Middle frontal gyrus (tissue), 1 donor: ENCODE results near the gene TPSD1.
"Not testable (repeated sequence)": the region's sequence is repeated elsewhere in the genome, so short reads cannot be mapped to it uniquely, and the experiment has no call there.

Experiments used
- DNase-seq: peaks from one replicate; pipeline ENCODE4 v3.0.0-alpha.2; 2015; ENCODE audit warnings: low spot score; ENCODE audit errors: extremely low spot score

Gene TPSD1

GRCh38 chr16:1281517-1281916 lies 25.6 kb downstream of the TPSD1 start:
- no peak for DNase-seq

DNA sequence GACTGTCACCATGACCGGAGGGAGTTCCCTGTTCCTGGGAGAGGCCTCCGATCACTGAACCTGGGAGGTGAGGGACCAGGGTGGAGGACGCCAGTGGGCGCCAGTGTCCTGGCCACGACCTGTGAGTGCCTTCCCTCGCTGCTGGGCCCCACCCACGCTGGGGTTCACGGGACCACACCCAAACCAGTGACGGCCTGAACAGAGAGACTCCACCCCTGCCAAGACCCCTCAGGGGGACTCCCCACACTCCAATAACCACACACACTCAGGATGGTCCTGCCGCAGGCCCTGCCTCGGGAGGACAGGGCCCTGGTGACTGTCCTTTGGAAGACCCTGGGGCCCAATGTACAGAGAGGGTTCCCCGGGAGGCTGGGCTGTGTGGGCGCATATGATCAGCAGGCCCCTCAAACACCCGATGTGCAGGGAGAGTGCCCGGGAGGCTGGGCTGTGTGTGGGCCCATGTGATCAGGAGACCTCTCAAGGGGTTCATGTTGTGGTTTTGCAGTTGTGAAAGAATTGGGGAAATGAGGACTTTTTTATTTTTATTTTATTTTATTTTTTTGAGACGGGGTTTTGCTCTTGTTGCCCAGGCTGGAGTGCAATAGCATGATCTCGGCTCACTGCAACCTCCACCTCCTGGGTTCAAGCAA lies 26.6 kb downstream of the TPSD1 start:
- no peak for DNase-seq

- no peak for DNase-seq
Observed at GRCh38 chr16:1283296-1283695, 27.4 kb downstream of the TPSD1 start.

DNA sequence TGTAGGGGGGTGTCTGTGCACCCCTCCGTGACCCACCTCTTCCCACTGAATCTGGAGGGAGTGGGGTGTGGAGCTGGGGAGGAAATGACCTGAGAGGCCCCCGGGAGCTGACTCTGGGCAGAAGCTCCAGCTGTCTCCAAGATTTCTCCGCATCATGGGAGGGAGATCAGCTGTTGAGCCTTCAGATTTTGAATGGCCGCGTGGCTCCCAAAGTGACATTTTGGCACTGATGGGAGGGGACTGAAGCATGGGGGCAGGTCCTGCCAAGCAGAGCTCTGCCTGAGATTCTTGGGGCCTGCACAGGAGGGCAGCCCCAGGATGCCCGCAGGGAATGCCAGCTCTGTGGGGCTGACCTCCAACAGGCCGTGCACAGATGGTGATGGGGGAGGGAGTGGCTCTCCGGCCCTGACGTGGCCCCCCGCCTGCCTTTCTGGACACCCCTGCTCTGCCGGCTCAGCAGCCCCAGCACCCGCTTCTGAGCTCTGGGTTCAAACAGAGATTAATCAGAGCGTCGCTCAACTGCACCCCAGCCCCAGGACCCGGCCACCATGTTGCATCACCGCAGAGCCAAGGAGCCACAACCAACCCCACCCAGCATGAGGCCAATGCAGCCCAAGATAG lies 28.2 kb downstream of the TPSD1 start:
- no peak for DNase-seq

- no peak for DNase-seq
Observed at GRCh38 chr16:1285669-1286512, 30.0 kb downstream of the TPSD1 start.

DNA sequence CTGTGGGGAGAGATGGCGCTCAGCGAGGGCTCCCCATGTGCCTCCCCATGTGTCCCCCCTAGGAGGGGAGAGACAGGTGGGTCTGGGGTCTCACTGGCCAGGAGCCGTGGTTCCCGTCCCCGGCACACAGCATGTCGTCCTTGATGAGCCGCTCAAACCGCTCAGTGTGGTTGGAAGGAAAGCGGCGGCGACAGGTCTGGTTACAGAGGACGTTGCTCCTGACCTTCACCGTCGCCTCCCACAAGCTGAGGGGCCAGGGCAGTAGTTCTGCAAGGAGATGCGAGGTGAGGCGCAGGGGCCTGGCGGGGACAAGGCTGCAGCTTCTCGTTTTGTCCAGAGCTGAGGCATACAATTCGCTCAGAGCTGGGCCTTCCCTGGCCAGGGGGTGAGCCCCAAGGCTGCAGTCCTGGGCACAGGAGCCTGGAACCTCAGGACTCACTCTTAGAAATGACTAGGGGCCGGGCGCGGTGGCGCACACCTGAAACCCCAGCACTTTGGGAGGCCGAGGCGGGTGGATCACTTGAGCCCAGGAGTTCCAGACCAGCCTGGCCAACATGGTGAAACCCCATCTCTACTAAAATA lies 30.7 kb downstream of the TPSD1 start:
- no peak for DNase-seq

DNA sequence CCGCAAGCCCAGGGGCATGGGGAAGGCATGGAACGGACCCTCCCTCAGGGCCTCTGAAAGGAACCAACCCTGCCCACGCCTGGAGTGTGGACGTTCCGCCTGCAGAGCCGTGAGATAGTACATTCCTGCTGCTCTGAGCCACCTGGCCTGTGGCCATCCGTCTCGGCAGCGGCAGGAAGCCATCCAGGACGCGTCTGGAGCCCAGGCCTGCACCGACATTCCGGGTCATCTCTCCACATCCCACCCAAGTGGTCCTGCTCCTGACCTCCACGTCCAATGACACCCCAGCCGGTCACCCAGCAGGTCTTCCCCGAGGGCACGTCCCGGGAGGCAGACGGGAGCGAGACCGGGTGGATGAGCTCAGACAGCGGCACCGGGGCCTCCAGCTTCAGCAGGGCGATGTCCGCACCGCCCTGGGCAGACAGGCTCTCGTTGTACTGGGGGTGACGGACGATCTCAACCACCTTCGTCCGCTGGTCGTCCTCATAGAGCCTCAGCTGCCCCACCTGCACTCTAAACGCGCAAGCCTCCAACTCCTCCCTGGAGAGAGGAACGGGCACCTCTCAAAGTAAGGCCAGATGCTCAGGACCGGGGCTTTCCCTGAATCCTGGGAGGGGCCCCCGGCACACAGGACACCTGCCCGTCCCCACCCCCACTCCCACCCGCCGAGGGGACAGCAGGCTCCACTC lies 32.3 kb downstream of the TPSD1 start:
- DNase-seq, result no peak

DNA sequence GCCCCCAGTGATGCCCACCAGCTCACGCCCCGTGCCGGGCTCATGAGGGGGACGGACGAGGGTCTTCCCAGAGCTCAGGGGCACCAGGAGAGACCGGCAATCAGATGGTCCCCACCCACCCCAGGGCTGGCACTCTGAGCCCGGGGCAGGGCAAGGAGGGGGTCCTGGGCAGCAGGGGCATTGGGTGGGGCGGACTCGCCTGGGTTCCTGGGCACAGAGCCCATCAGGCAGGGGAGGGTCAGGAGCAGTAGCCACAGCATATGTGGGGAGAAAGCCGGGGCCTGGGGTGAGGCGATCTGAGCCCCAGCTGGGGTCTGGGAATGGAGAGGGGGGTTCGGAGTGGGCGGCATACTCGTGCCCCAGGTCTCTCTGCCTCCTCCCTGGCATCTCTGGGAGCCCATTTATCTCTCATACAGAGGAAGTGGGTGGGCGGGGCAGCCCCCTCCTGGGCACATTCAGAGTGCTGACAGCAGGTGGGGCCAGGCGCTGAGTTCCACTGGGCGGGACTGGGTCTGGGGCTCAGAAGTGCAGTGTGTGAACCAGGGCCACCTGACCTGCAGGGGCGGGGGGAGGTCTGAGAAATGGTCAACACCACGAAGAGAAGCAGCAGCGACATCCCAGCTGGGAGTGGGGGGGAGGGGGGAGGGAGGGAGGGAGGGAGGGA lies 33.1 kb downstream of the TPSD1 start:
- no peak for DNase-seq

DNA sequence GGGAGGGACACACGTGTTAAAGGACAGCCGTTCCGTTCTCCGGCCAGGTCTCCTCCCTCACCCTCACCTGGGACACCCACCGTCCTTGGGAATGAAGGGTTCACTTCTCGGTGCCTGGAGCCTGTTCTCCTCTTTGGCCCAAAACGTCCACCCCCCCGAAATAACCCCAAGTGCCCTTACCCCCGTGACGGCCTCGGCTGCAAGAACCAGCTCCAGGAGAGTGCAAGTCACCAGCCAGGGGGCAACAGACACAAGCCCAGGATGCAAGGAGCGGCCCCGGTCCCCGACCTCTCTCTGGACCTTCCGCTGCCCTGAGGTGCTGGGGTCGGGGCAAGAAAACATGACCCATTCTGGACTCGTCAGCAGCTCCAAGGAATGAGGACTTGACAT lies 33.6 kb downstream of the TPSD1 start:
- DNase-seq, result no peak

GRCh38 chr16:1290063-1290501 lies 34.2 kb downstream of the TPSD1 start:
- no peak for DNase-seq

- no peak for DNase-seq
Observed at GRCh38 chr16:1290860-1291575, 35.1 kb downstream of the TPSD1 start.

DNA sequence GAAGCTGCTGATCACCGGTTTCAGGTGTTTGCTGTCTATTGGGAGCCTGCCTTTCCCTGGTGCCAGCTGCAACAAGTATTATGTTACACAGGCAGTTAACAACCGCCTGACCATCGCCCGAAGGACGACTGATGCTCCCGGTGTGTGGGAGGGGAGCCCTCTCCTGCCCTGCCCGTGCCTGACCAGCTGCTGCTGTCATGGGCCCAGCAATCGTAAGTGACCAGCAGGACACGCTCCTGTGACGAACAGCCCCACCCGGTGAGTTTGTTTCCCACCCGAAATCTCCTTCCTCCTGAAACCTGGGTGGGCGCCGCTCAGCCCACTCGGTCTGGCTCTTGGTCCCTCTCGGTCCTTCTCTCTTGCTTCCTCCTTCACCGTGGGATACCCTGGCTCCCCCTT lies 35.7 kb downstream of the TPSD1 start:
- no peak for DNase-seq

GRCh38 chr16:1292208-1292607 lies 36.3 kb downstream of the TPSD1 start:
- DNase-seq, result not testable (repeated sequence)

DNA sequence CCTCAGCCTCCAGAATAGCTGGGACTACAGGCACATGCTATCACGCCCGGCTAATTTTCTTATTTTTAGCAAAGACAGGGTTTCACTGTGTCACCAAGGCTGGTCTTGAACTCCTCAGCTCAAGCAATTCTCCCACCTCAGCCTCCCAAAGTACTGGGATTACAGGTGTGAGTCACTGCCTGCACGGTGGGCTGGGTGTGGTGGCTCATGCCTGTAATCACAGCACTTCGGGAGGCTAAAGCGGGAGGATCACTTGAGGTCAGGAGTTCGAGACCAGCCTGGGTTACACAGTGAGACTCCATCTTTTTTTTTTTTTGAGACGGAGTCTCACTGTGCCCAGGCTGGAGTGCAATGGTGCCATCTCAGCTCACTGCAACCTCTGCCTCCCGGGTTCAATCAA lies 36.9 kb downstream of the TPSD1 start:
- not testable (repeated sequence) for DNase-seq

DNA sequence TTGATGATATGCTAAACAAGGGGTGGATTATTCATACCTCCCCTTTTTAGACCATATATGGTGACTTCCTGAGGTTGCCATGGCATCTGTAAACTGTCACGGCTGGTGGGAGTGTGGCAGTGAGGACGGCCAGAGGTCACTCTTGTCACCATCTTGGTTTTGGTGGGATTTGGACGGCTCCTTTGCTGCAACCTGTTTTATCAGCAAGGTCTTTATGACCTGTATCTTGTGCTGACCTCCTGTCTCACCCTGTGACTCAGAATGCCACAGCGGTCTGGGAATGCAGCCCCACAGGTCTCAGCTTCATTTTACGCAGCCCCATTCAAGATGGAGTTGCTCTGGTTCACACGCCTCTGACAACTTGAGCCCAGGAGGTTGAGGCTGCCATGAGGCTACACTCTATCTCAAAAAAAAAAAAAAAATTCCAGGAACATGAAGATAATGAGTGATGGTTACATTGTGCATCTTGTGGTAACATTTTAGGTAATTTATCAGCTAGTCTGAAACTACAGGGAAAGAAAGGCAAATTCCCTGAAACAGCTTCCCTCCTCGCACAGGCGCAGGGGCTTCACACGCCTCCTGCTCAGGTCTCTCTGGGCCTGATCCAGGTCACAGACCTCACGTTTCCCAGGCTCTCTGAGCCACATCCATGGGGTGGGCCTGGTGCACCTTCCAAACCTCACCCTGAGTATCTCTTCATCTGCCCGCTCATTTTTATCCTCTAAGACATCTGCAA lies 38.2 kb downstream of the TPSD1 start:
- DNase-seq, result no peak

DNA sequence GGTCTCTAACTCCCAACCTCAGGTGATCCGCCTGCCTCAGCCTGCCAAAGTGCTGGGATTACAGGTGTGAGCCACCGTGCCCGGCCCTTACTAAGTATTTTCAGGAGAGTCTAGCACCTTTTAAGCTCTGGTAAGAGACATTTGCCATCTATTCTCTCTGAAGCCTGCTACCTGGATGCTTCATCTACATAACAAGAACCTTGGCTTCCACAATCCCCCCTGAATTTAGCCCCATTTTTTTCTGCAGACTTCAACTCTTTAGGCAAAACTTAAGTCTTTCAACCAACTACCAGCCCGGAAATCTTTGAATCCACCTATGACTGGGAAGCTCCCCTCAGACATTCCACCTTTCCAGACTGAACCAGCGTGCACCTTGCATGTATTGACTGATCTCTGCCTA lies 39.6 kb downstream of the TPSD1 start:
- no peak for DNase-seq

DNA sequence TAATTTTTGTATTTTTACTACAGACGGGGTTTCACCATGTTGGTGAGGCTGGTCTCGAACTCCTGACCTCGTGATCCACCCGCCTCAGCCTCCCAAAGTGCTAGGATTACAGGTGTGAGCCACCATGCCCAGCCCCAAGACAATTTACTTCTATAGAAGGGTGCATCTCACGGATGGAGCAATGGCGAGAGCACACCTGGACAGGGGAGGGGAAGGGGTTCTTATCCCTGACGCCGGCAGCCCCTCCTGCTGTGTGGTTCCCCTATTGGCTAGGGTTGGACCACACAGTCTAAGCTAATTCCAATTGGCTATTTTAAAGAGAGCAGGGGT lies 40.8 kb downstream of the TPSD1 start:
- DNase-seq, result not testable (repeated sequence)

GRCh38 chr16:1297018-1297696 lies 41.3 kb downstream of the TPSD1 start:
- no peak for DNase-seq

- no peak for DNase-seq
Observed at GRCh38 chr16:1298406-1298805, 42.5 kb downstream of the TPSD1 start.
